ENCODE data around the gene RP2.

Gene RP2

DNA sequence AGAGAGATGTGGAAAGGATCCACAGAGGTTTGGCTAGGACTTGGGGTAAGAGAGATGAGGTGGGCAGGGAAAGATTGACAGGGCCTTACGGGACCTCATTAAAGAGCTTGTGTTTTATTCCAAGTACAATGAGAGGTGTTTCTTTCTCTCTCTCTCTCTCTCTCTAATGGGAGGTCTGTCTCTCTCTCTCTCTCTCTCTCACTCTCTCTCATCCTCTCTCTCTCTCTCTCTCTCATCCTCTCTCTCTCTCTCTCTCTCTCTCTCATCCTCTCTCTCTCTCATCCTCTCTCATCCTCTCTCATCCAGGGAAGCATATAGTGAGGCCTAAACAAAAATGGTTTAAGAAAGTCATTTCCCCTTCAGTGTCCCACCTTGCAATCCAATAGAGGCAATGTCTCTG is 80.8 kb downstream of the RP2 start:
- H3K9me3 ChIP-seq (ENCODE audit: control insufficient read depth, insufficient read depth, low read length) = peaks cover 9% of the 10 kb centered on the region
- no peaks in the 10 kb centered on the region for H3K4me1 ChIP-seq (ENCODE audit: insufficient read depth, low read length)
- no peak overlapping the region for H3K9ac ChIP-seq (ENCODE audit: low read depth, low read length)
- no peaks in the 10 kb centered on the region for H3K36me3 ChIP-seq (ENCODE audit: insufficient read depth, low read length)

GRCh38 chrX:46918434-46918833 is 81.6 kb downstream of the RP2 start:
- Histone ChIP-seq H3K9ac (ENCODE audit: low read depth, low read length) (no peak overlapping the region), H3K36me3 (ENCODE audit: insufficient read depth, low read length) (no peaks in the 10 kb centered on the region), H3K4me1 (ENCODE audit: insufficient read depth, low read length) (no peaks in the 10 kb centered on the region), H3K9me3 (ENCODE audit: control insufficient read depth, insufficient read depth, low read length) (peaks cover 9% of the 10 kb centered on the region)

DNA sequence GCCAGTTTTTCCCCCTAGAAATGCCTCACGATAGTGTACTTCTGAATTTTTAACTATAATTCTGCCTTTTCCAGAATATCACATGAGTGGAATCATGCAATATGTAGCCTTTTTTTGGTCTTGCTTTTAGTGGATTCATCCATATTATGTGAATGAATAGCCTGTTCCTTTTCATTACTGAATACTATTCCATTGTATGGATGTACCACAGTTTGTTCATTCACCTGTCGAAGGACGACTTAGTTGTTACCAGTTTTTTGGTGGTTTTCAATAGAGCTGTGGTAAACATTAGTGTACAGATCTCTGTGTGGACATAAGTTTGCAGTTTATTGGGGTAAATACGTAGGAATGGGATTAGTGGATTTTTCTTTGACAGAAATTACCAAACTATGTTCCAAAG is 83.4 kb downstream of the RP2 start:
- Histone ChIP-seq H3K36me3 (ENCODE audit: insufficient read depth, low read length) (no peaks in the 10 kb centered on the region), H3K4me1 (ENCODE audit: insufficient read depth, low read length) (no peaks in the 10 kb centered on the region), H3K9me3 (ENCODE audit: control insufficient read depth, insufficient read depth, low read length) (peaks cover 9% of the 10 kb centered on the region), H3K9ac (ENCODE audit: low read depth, low read length) (no peak overlapping the region)

GRCh38 chrX:46922611-46923010 is 85.8 kb downstream of the RP2 start:
- no peaks in the 10 kb centered on the region for H3K36me3 ChIP-seq (ENCODE audit: insufficient read depth, low read length)
- peaks cover 9% of the 10 kb centered on the region for H3K9me3 ChIP-seq (ENCODE audit: control insufficient read depth, insufficient read depth, low read length)
- no peak overlapping the region for H3K9ac ChIP-seq (ENCODE audit: low read depth, low read length)
- no peaks in the 10 kb centered on the region for H3K4me1 ChIP-seq (ENCODE audit: insufficient read depth, low read length)

- Histone ChIP-seq H3K9ac (ENCODE audit: low read depth, low read length) (no peak overlapping the region), H3K9me3 (ENCODE audit: control insufficient read depth, insufficient read depth, low read length) (no peaks in the 10 kb centered on the region), H3K4me1 (ENCODE audit: insufficient read depth, low read length) (no peaks in the 10 kb centered on the region), H3K36me3 (ENCODE audit: insufficient read depth, low read length) (no peaks in the 10 kb centered on the region)
Observed at GRCh38 chrX:46927718-46928117, 90.9 kb downstream of the RP2 start.

DNA sequence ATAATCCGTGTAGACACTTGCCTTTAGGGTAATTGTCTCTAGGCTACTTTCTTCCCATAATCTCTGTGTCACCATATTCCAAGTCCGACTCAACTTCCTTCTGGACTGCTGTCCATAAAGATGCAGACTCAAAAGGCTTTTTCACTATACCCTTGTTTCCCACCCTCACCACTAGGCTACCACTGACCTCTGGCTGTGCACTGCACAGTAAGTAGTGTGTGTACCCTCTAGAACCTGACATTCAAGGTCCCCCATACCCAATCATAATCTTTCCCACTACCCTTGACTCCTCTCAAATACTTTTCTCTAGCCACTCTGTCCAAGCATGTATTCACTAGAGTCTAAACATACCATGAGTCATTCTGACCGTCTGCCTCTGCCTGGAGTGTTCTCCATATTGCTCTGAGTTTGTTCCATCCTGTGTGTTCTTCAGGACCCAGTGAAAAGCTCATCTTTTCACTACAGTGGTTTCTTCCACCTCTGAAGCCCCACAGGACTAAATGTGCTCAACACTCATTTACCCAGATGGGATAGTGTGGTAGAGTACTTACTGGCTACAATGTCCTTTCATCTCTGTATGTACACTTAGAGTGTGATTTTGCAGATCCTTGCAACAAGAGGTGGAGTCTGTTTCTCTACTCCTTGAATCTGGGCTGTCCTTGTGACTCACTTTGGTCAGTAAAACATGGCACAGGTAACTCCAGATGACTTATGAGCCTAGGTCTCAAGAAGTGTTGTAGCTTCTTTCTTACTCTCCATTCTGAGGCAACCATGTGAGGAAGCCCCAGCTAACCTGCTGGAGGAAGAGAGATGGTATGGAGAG is 92.8 kb downstream of the RP2 start:
- Histone ChIP-seq H3K9ac (ENCODE audit: low read depth, low read length) (no peak overlapping the region), H3K9me3 (ENCODE audit: control insufficient read depth, insufficient read depth, low read length) (no peaks in the 10 kb centered on the region), H3K36me3 (ENCODE audit: insufficient read depth, low read length) (no peaks in the 10 kb centered on the region), H3K4me1 (ENCODE audit: insufficient read depth, low read length) (no peaks in the 10 kb centered on the region)

All from ES-I3 (cell line).